Mammary epithelial cell (primary cell): ENCODE measurements around the gene KIF17.

Source experiments
- CTCF ChIP-seq, 2 donors: IDR thresholded peaks in 1 of 2; conservative IDR thresholded peaks in 1 of 2; 2 replicates each; pipeline ENCODE4 v1.5.1; 2011 to 2012; ENCODE audit warnings: inconsistent platforms in 2 of 2, low read length in 2 of 2, mild to moderate bottlenecking in 2 of 2, control low read depth in 1 of 2, low read depth in 1 of 2; ENCODE audit not compliant: insufficient read depth in 1 of 2; ENCODE audit errors: extremely low read depth in 1 of 2
- EZH2 ChIP-seq: IDR thresholded peaks from 2 replicates; pipeline ENCODE4 v1.6.1; 2012; ENCODE audit warnings: low read length, inconsistent platforms, borderline replicate concordance

- TF ChIP-seq CTCF (conservative IDR thresholded peaks at IDR 0.05 in 1 of 2, IDR thresholded peaks at IDR 0.05 in 1 of 2; ENCODE audit: extremely low read depth in 1 of 2, insufficient read depth in 1 of 2, low read depth in 1 of 2, low read length in 2 of 2), result no peak
- no peak for TF ChIP-seq EZH2
These were observed 54.4 kb downstream of the KIF17 start for GRCh38 chr1:20663365-20663764.
